EL (cell line): ENCODE data around the gene NSD2.

ENCODE experiments used
- DNase-seq: peaks from one replicate; pipeline ENCODE4 v3.0.0-alpha.2; 2016

NSD2 gene

GRCh38 chr4:1973218-1973617 lies 102.0 kb downstream of the NSD2 start:
- no peak for DNase-seq

- DNase-seq: no peak
Observed at GRCh38 chr4:1973661-1974060, 102.5 kb downstream of the NSD2 start.

GRCh38 chr4:1974840-1975239 lies 103.6 kb downstream of the NSD2 start:
- DNase-seq: no peak

- no peak for DNase-seq
Observed at GRCh38 chr4:1975391-1975801, 104.2 kb downstream of the NSD2 start.

GRCh38 chr4:1975880-1976279 lies 104.7 kb downstream of the NSD2 start:
- DNase-seq: no peak

- DNase-seq: no peak
Observed at GRCh38 chr4:1976416-1977352, 105.5 kb downstream of the NSD2 start.

- no peak for DNase-seq
Observed at GRCh38 chr4:1978226-1978625, 107.0 kb downstream of the NSD2 start.

GRCh38 chr4:1978741-1979476 lies 107.7 kb downstream of the NSD2 start:
- DNase-seq: no peak

GRCh38 chr4:1979477-1980196 lies 108.4 kb downstream of the NSD2 start:
- no peak for DNase-seq

GRCh38 chr4:1980561-1981041 lies 109.4 kb downstream of the NSD2 start:
- no peak for DNase-seq

- no peak for DNase-seq
Observed at GRCh38 chr4:1981251-1982058, 110.3 kb downstream of the NSD2 start.

- no peak for DNase-seq
Observed at GRCh38 chr4:1982124-1983052, 111.2 kb downstream of the NSD2 start.

- no peak for DNase-seq
Observed at GRCh38 chr4:1983053-1983845, 112.1 kb downstream of the NSD2 start.

- DNase-seq: no peak
Observed at GRCh38 chr4:1983846-1984405, 112.7 kb downstream of the NSD2 start.

GRCh38 chr4:1984406-1985191 lies 113.4 kb downstream of the NSD2 start:
- no peak for DNase-seq

GRCh38 chr4:1985294-1985693 lies 114.1 kb downstream of the NSD2 start:
- DNase-seq: no peak

GRCh38 chr4:1985780-1986577 lies 114.8 kb downstream of the NSD2 start:
- no peak for DNase-seq

- no peak for DNase-seq
Observed at GRCh38 chr4:1986578-1987210, 115.5 kb downstream of the NSD2 start.
